Hepatocyte (in vitro differentiated cells): ENCODE measurements around the gene TLL2.

Experiments used
- EZH2 ChIP-seq: fragments of 200-600 bp; sonication (generic); IDR thresholded peaks from 2 replicates; pipeline ENCODE4 v1.6.1; 2016; ENCODE audit warnings: antibody characterized with exemption, mild to moderate bottlenecking, borderline replicate concordance
- EZH2phosphoT487 ChIP-seq: fragments of 200-600 bp; sonication (generic); IDR thresholded peaks from one replicate; pipeline ENCODE4 v1.6.1; 2018; ENCODE audit warnings: antibody characterized with exemption, mild to moderate bottlenecking, low read depth, moderate library complexity; ENCODE audit not compliant: unreplicated experiment, severe bottlenecking
- TF ChIP-seq, protein P1 (sequence below): fragments of 200-600 bp; sonication (generic); IDR thresholded peaks from 2 replicates; pipeline ENCODE4 v1.5.1; 2016; ENCODE audit warnings: antibody characterized with exemption, mild to moderate bottlenecking; ENCODE audit not compliant: poor library complexity

DNA sequence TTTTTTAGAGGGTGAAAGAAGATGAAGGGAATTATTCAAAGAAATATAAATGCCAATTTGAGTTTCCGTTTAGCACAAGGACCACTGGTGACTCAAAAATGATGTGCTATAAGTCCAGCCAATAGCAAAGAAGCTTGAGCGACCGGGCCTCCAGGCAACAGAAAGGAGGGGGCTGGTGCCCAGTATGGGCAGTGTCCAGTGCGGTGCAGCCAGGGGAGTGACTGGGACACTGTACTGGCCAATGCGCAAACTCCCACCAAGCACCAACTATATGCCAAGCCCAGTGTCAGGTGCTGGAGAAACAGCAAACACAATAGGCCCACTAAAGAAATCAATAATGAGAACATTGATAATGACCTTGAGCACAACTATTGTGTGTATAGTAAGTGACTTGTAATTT is 144.8 kb downstream of the TLL2 start:
- TF ChIP-seq EZH2 = no peak
- TF ChIP-seq, protein P1, sequence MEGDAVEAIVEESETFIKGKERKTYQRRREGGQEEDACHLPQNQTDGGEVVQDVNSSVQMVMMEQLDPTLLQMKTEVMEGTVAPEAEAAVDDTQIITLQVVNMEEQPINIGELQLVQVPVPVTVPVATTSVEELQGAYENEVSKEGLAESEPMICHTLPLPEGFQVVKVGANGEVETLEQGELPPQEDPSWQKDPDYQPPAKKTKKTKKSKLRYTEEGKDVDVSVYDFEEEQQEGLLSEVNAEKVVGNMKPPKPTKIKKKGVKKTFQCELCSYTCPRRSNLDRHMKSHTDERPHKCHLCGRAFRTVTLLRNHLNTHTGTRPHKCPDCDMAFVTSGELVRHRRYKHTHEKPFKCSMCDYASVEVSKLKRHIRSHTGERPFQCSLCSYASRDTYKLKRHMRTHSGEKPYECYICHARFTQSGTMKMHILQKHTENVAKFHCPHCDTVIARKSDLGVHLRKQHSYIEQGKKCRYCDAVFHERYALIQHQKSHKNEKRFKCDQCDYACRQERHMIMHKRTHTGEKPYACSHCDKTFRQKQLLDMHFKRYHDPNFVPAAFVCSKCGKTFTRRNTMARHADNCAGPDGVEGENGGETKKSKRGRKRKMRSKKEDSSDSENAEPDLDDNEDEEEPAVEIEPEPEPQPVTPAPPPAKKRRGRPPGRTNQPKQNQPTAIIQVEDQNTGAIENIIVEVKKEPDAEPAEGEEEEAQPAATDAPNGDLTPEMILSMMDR = no peak
- no peak for TF ChIP-seq EZH2phosphoT487
